GM15510 (cell line): Measurements from ENCODE around the gene ZNF79.

Experiments
- POLR2A ChIP-seq: IDR thresholded peaks from 3 replicates; pipeline ENCODE4 v1.6.1; 2011; ENCODE audit warnings: borderline replicate concordance; ENCODE audit not compliant: insufficient read length; ENCODE audit errors: extremely low read depth

The ZNF79 gene

GRCh38 chr9:127407492-127407843, 16.7 kb upstream of the ZNF79 start:
- TF ChIP-seq POLR2A = no peak

- TF ChIP-seq POLR2A = no peak
These were observed 13.1 kb upstream of the ZNF79 start for GRCh38 chr9:127411122-127411521.

- no peak for TF ChIP-seq POLR2A
These were observed 9.0 kb upstream of the ZNF79 start for GRCh38 chr9:127415141-127415540.

GRCh38 chr9:127415657-127416056, 8.5 kb upstream of the ZNF79 start:
- TF ChIP-seq POLR2A = no peak

- TF ChIP-seq POLR2A = no peak
These were observed 6.8 kb upstream of the ZNF79 start for GRCh38 chr9:127417131-127418036.

- TF ChIP-seq POLR2A = no peak
These were observed 6.1 kb upstream of the ZNF79 start for GRCh38 chr9:127418037-127418471.

- TF ChIP-seq POLR2A = no peak
These were observed 4.8 kb upstream of the ZNF79 start for GRCh38 chr9:127419348-127419747.

GRCh38 chr9:127421057-127421456, 3.1 kb upstream of the ZNF79 start:
- no peak for TF ChIP-seq POLR2A

GRCh38 chr9:127422133-127422782, 1.9 kb upstream of the ZNF79 start:
- TF ChIP-seq POLR2A = no peak

GRCh38 chr9:127422787-127423186, 1.4 kb upstream of the ZNF79 start:
- no peak for TF ChIP-seq POLR2A

- TF ChIP-seq POLR2A = no peak
These were observed 677 bp upstream of the ZNF79 start for GRCh38 chr9:127423476-127423933.

- TF ChIP-seq POLR2A = no peak
These were observed 456 bp downstream of the ZNF79 start for GRCh38 chr9:127424676-127424999.

GRCh38 chr9:127426756-127427155, 2.6 kb downstream of the ZNF79 start:
- no peak for TF ChIP-seq POLR2A

- no peak for TF ChIP-seq POLR2A
These were observed 4.2 kb downstream of the ZNF79 start for GRCh38 chr9:127428348-127428747.

- no peak for TF ChIP-seq POLR2A
These were observed 6.2 kb downstream of the ZNF79 start for GRCh38 chr9:127430415-127430814.
